ENCODE data around the gene XPO6. TPM values are rescaled to one million over a fixed set of nuclear protein-coding genes. Genes with fewer than 3 reads are reported as not detected.

The XPO6 gene
- polyA plus RNA-seq, 1 of the 3 experiments (the other 2 are of a cell fraction) = 97.1 TPM

- peaks cover 62 to 73% of the 10 kb centered on the region in 2 experiments for H3K36me3 ChIP-seq (replicated peaks in 1 of 2; ENCODE audit: control insufficient read depth in 1 of 2, insufficient read depth in 2 of 2, low read length in 1 of 2)
- 94% methylated on average over 14 of the region's 14 CpGs for WGBS (ENCODE audit: low lambda C conversion rate)
- no peak overlapping the region for H3K4me3 ChIP-seq (ENCODE audit: low read depth in 2 of 2, low read length in 1 of 2)
- TF ChIP-seq MAX (IDR thresholded peaks at IDR 0.05; ENCODE audit: low read depth) = no peak
- TF ChIP-seq USF2 (IDR thresholded peaks at IDR 0.05; ENCODE audit: borderline replicate concordance, low read depth, low read length) = no peak
- no peak for TF ChIP-seq SMC3 (IDR thresholded peaks at IDR 0.05; ENCODE audit: low read depth, low read length)
- TF ChIP-seq FOXJ3 (CRISPR knock-in tag; IDR thresholded peaks at IDR 0.05) = no peak
- TF ChIP-seq GATA2 (CRISPR knock-in tag; IDR thresholded peaks at IDR 0.05) = no peak
- no peak for TF ChIP-seq RCOR1 (IDR thresholded peaks at IDR 0.05; ENCODE audit: low read length)
- TF ChIP-seq ELF1 (IDR thresholded peaks at IDR 0.05) = no peak
- TF ChIP-seq PBX3 (IDR thresholded peaks at IDR 0.05) = no peak
- no peak for TF ChIP-seq TAF1 (IDR thresholded peaks at IDR 0.05; ENCODE audit: borderline replicate concordance, low read depth, low read length)
- no peak for TF ChIP-seq MEF2A (IDR thresholded peaks at IDR 0.05; ENCODE audit: borderline replicate concordance, low read depth)
- TF ChIP-seq CTCF (IDR thresholded peaks at IDR 0.05) = no peak
- no peak for TF ChIP-seq TCF12 (IDR thresholded peaks at IDR 0.05)
- no peak for TF ChIP-seq RAD21 (IDR thresholded peaks at IDR 0.05; ENCODE audit: low read length)
- no peak for TF ChIP-seq USF1 (IDR thresholded peaks at IDR 0.05; ENCODE audit: borderline replicate concordance, low read depth)
- TF ChIP-seq RXRA (IDR thresholded peaks at IDR 0.05; ENCODE audit: borderline replicate concordance, low read depth) = no peak
- TF ChIP-seq TEAD4 (IDR thresholded peaks at IDR 0.05; ENCODE audit: borderline replicate concordance, insufficient read depth) = no peak
- POLR2A ChIA-PET = no interaction called here
- no peak overlapping the region for H3K27ac ChIP-seq (ENCODE audit: low read depth in 2 of 2, low read length in 1 of 2)
- CTCF ChIA-PET = no interaction called here
- H3K27me3 ChIP-seq (ENCODE audit: insufficient read depth) = no peaks in the 10 kb centered on the region
- H4K20me1 ChIP-seq (ENCODE audit: insufficient read depth) = no peaks in the 10 kb centered on the region
- H3K9me3 ChIP-seq = no peaks in the 10 kb centered on the region
- no peaks in the 10 kb centered on the region for H3F3A ChIP-seq (replicated peaks; ENCODE audit: insufficient read depth)
- no peaks in the 10 kb centered on the region for H3K9me2 ChIP-seq
- H3K9ac ChIP-seq = no peak overlapping the region
- DNase-seq = no peak
- no peak overlapping the region for H3K4me2 ChIP-seq
- no peak overlapping the region for H2AFZ ChIP-seq (ENCODE audit: low read depth)
- H3K4me1 ChIP-seq (ENCODE audit: control insufficient read depth in 1 of 2, insufficient read depth in 2 of 2, low read depth in 1 of 2, low read length in 1 of 2) = no peaks in the 10 kb centered on the region
- no peaks in the 10 kb centered on the region for H3K79me2 ChIP-seq (ENCODE audit: insufficient read depth)
Measured at GRCh38 chr16:28126684-28127620, 84.8 kb downstream of the XPO6 start.
